ENCODE data around the gene FAM131B.
"Not testable (repeated sequence)": the region's sequence is repeated elsewhere in the genome, so short reads cannot be mapped to it uniquely, and the experiment has no call there.

Gene FAM131B

DNA sequence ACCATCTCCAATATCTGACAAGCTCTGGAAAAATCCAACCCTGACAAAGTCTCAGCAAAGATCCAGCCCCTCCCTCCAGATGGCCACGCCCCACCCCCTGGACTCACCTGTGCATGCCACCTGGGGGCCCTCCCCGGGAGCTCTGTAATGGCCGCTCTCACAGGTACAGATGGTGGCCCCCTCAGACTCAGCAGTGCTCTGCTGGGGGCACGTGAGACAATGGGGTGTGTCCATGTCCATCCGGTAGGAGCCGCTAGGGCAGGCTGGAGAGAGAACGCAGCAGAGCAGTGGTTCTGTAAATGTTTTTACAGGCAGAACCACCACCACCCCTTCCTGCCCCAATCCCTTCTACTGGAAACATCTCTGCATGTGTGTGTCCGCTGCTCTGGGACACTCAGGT is 36.6 kb upstream of the FAM131B start:
- H3K27me3 Mint-ChIP-seq, result no peaks in the 10 kb centered on the region
- H3K4me1 Mint-ChIP-seq (ENCODE audit: low read depth in 2 of 2), result peaks cover 5 to 7% of the 10 kb centered on the region in 2 donors
- no peaks in the 10 kb centered on the region for H3K9me3 Mint-ChIP-seq
- no peak overlapping the region for H3K4me3 Mint-ChIP-seq
- H3K27ac Mint-ChIP-seq, result no peak overlapping the region
- no peak for DNase-seq
- peaks cover 3% of the 10 kb centered on the region for H3K36me3 Mint-ChIP-seq (ENCODE audit: insufficient read depth)
- no peak for ATAC-seq (replicated peaks)

GRCh38 chr7:143398616-143399015 is 36.1 kb upstream of the FAM131B start:
- no peak overlapping the region for H3K4me3 Mint-ChIP-seq
- ATAC-seq (replicated peaks) (no peak), DNase-seq (no peak)
- no peak overlapping the region for H3K27ac Mint-ChIP-seq
- no peaks in the 10 kb centered on the region for H3K27me3 Mint-ChIP-seq
- peaks cover 8 to 10% of the 10 kb centered on the region in 2 donors for H3K4me1 Mint-ChIP-seq (ENCODE audit: low read depth in 2 of 2)
- H3K36me3 Mint-ChIP-seq (ENCODE audit: insufficient read depth), result peaks cover 3% of the 10 kb centered on the region
- no peaks in the 10 kb centered on the region for H3K9me3 Mint-ChIP-seq

DNA sequence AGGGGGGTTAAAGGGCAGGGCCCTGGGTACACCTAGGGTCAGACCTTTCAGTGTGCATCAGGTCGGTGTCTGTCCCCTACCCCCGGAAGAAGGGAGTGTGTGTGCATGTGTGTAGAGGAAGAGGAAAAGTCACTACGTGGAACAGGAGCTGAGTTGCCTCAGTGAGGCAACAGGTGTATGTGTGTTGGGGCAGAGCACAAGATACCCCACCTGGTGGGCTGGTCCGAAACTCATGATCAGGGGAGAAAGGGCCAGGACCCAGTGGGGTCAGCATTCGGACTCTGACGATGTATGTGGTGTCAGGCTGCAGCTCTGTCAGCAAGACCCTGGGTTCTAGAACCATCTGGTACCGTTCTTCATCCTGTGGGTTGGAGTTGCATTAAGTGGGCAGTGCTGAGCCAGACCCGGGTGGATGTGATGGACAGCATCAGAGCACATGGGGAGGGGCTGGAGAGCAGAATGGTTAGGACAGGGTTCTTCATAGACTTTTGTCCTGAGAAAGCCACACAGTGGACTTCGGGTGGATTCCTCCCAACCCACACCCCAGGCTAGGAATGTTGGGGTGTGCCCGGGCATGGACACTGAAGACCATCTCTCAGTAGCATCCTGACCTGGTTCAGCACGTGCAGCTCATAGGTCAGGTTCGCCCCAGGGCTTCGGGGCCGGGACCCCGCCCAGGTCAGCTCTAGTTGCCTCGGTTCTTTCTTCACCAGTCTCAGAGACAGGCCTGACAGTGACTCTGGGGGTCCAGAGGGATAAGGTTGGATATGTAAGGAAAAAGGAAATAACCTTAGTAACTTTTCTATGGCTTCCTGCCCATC is 35.4 kb upstream of the FAM131B start:
- no peak overlapping the region for H3K27ac Mint-ChIP-seq
- no peaks in the 10 kb centered on the region for H3K9me3 Mint-ChIP-seq
- peaks cover 3% of the 10 kb centered on the region for H3K36me3 Mint-ChIP-seq (ENCODE audit: insufficient read depth)
- DNase-seq (no peak), ATAC-seq (replicated peaks) (no peak)
- H3K27me3 Mint-ChIP-seq, result no peaks in the 10 kb centered on the region
- H3K4me3 Mint-ChIP-seq, result no peak overlapping the region
- H3K4me1 Mint-ChIP-seq (ENCODE audit: low read depth in 2 of 2), result peaks cover 10 to 14% of the 10 kb centered on the region in 2 donors

DNA sequence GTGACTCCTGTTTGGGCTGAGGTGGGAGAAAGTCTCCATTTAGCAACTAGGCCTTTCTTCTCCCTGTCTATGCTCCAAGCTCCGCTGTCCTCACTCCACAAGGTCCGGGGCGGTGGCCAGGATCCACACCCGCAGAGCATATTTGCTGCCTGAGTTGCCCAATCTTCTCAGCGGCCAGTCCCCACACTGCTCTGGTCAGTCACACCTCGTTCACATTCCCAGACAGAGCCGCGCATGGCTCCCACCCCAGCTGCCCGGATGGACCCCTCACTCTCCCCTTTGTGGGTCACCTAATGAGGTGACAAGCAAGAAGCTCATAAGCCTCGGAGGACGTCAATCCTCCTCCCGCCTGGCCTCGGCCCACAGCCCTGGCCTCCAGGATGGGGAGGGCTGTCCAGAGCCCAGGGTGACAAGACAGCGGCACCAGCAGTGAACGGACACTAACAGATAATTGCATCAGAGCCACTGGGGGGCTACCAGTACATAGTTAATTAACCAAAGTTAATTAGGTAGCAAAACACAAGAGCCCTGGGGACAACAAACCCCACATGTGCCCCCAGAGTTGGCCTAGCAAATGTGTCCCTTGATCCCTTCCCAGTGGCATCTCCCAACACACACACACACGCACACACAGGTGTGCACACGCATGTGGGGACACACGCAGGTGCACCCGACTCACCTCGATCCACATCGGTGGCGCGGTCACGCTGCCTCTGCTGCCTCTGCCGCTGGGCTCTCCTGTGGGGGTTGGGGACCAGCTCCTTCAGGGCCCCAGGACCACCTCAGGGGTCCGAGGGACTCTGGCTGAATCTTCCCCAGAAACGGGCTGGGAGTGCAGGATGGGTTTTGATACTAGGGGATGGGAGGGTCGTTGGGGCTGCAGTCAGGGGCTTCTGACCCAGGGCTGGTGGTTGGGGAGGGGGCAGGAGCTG is 34.4 kb upstream of the FAM131B start:
- Mint-ChIP-seq H3K36me3 (ENCODE audit: insufficient read depth) (peaks cover 3% of the 10 kb centered on the region), H3K27ac (no peak overlapping the region), H3K4me1 (ENCODE audit: low read depth in 2 of 2) (peaks cover 10 to 15% of the 10 kb centered on the region in 2 donors), H3K27me3 (no peaks in the 10 kb centered on the region), H3K4me3 (no peak overlapping the region), H3K9me3 (no peaks in the 10 kb centered on the region)
- ATAC-seq (replicated peaks), result no peak
- DNase-seq, result no peak

- H3K4me3 Mint-ChIP-seq, result no peak overlapping the region
- no peaks in the 10 kb centered on the region for H3K9me3 Mint-ChIP-seq
- no peak overlapping the region for H3K27ac Mint-ChIP-seq
- DNase-seq (no peak), ATAC-seq (replicated peaks) (no peak)
- peaks cover 10 to 15% of the 10 kb centered on the region in 2 donors for H3K4me1 Mint-ChIP-seq (ENCODE audit: low read depth in 2 of 2)
- peaks cover 6% of the 10 kb centered on the region for H3K36me3 Mint-ChIP-seq (ENCODE audit: insufficient read depth)
- H3K27me3 Mint-ChIP-seq, result no peaks in the 10 kb centered on the region
Measured at GRCh38 chr7:143396182-143396581, 33.7 kb upstream of the FAM131B start.

- peak overlapping the region in 1 of 2 donors; percentile 7 for H3K4me3 Mint-ChIP-seq
- DNase-seq, result no peak
- H3K27ac Mint-ChIP-seq, result peak overlapping the region in 1 of 2 donors; percentile 83
- no peaks in the 10 kb centered on the region for H3K27me3 Mint-ChIP-seq
- peak; percentile 50 for ATAC-seq (replicated peaks)
- peaks cover 12% of the 10 kb centered on the region for H3K36me3 Mint-ChIP-seq (ENCODE audit: insufficient read depth)
- H3K4me1 Mint-ChIP-seq (ENCODE audit: low read depth in 2 of 2), result peaks cover 10 to 15% of the 10 kb centered on the region in 2 donors
- no peaks in the 10 kb centered on the region for H3K9me3 Mint-ChIP-seq
Measured at GRCh38 chr7:143395187-143396149, 33.0 kb upstream of the FAM131B start.

GRCh38 chr7:143394777-143395176 is 32.3 kb upstream of the FAM131B start:
- Mint-ChIP-seq H3K27me3 (no peaks in the 10 kb centered on the region), H3K4me1 (ENCODE audit: low read depth in 2 of 2) (peaks cover 13 to 16% of the 10 kb centered on the region in 2 donors), H3K4me3 (no peak overlapping the region), H3K9me3 (no peaks in the 10 kb centered on the region), H3K36me3 (ENCODE audit: insufficient read depth) (peaks cover 19% of the 10 kb centered on the region), H3K27ac (peak overlapping the region in 1 of 2 donors; percentile 83)
- no peak for ATAC-seq (replicated peaks)
- no peak for DNase-seq

- Mint-ChIP-seq H3K27ac (no peak overlapping the region), H3K27me3 (no peaks in the 10 kb centered on the region), H3K4me1 (ENCODE audit: low read depth in 2 of 2) (peaks cover 17 to 19% of the 10 kb centered on the region in 2 donors), H3K36me3 (ENCODE audit: insufficient read depth) (peaks cover 19% of the 10 kb centered on the region), H3K4me3 (no peak overlapping the region), H3K9me3 (no peaks in the 10 kb centered on the region)
- DNase-seq (no peak), ATAC-seq (replicated peaks) (no peak)
Measured at GRCh38 chr7:143394068-143394467, 31.6 kb upstream of the FAM131B start.

DNA sequence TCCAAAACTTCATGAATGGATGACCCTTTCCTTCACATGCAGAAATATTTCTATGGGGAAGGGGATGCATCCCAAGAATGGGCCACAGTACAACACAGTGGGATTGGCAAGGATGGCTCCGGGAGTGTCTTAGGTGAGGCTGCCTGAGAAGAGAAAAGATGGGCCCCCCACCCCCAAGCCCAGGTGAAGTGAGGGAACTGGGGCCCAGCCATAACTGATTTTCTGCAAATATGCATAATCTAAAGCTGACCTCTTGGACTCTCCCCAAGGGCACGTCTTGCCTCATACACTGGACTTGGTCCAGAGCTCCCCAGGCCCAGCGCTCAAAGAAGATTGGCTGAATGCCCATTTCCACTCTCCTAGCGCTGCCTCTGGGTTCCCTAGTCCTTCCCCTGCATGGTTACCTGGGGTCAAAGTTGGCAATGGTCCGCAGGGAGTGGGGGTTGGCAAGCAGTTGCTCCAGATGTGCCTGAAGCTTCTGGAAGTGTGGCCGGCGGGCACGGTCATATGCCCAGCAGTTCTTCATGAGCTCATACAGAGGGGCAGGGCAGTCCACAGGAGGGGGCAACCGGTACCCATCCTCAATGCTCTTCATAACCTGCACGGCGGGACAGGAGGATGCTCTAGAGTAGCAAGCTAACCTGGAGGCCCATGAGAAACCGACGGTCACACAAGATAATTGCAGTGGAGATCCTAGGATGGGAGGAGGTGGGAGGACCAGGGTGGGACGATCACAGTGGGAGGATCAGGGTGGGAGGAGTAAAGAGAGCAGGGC is 30.9 kb upstream of the FAM131B start:
- Mint-ChIP-seq H3K4me1 (ENCODE audit: low read depth in 2 of 2) (peaks cover 17 to 19% of the 10 kb centered on the region in 2 donors), H3K36me3 (ENCODE audit: insufficient read depth) (peaks cover 19% of the 10 kb centered on the region), H3K9me3 (no peaks in the 10 kb centered on the region), H3K4me3 (no peak overlapping the region), H3K27ac (peak overlapping the region in 1 of 2 donors; percentile 49), H3K27me3 (no peaks in the 10 kb centered on the region)
- ATAC-seq (replicated peaks), result no peak
- DNase-seq, result no peak

DNA sequence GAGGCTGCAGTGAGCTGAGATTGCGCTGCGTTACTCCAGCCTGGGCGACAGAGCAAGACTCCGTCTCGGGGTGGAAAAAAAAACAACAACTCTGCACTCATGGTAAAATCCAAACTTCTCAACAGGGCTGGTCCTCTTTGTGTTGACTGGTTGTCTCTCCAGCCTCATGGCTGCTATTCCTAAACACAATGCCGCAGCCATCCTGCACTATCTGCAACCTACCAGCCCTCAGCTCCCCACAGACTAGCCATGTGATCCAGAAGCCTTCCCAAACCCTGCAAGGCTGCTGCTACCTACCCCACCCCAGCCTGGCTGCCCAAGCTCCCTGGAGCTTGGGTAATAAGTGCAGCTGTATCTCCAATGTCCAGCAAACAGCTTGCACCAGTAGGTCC is 30.4 kb upstream of the FAM131B start:
- Mint-ChIP-seq H3K4me1 (ENCODE audit: low read depth in 2 of 2) (peaks cover 17 to 19% of the 10 kb centered on the region in 2 donors), H3K36me3 (ENCODE audit: insufficient read depth) (peaks cover 22% of the 10 kb centered on the region), H3K27me3 (no peaks in the 10 kb centered on the region), H3K4me3 (no peak overlapping the region), H3K27ac (peak overlapping the region; percentile 22 to 49), H3K9me3 (no peaks in the 10 kb centered on the region)
- DNase-seq, result no peak
- no peak for ATAC-seq (replicated peaks)

DNA sequence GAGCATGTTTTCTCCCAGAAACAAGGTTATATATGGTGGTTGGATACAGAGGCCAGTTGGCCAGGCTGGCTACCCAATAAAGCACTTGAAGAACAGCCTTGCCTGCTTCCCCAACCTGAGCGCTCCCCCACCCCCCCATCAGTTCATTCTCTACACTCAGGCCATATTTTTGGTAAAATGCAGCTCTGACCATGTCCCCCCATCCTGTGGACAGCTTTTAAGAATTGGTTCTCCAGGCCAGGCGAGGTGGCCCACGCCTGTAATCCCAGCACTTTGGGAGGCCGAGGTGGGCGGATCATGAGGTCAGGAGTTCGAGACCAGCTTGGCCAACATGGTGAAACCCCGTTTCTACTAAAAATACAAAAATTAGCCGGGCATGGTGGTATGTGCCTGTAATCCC is 29.9 kb upstream of the FAM131B start:
- H3K27me3 Mint-ChIP-seq; H3K4me3 Mint-ChIP-seq; ATAC-seq (replicated peaks); DNase-seq; H3K9me3 Mint-ChIP-seq: not testable (repeated sequence)
- H3K27ac Mint-ChIP-seq, result peak overlapping the region; percentile 22 to 49
- peaks cover 27% of the 10 kb centered on the region for H3K36me3 Mint-ChIP-seq (ENCODE audit: insufficient read depth)
- peaks cover 17 to 19% of the 10 kb centered on the region in 2 donors for H3K4me1 Mint-ChIP-seq (ENCODE audit: low read depth in 2 of 2)

All from effector memory CD8-positive, alpha-beta T cell (primary cell).